CD4-positive, alpha-beta T cell (primary cell): ENCODE results near the gene PRPF40A. TPM values are rescaled to one million over a fixed set of nuclear protein-coding genes. Genes with fewer than 3 reads are reported as not detected.

Experiments used
- ATAC-seq: fragments of 200-7000 bp; cut with Tn5 transposase; one replicate; pipeline ENCODE4 v1.10.0; 2022; ENCODE audit warnings: mild to moderate bottlenecking; ENCODE audit not compliant: poor library complexity
- CTCF ChIA-PET: fragments of 350-600 bp; sonication (Branson Sonifier 250); formaldehyde crosslinking; loops from one replicate; lab custom pipeline; 2021; ENCODE audit warnings: antibody characterized with exemption, inconsistent platforms; lab: Charles Lee
- POLR2A ChIA-PET: fragments of 350-600 bp; sonication (Branson Sonifier 250); formaldehyde crosslinking; loops from one replicate; lab custom pipeline; 2021; ENCODE audit warnings: antibody characterized with exemption, inconsistent platforms; lab: Charles Lee
- DNase-seq, 14 experiments: peaks; one replicate each; pipeline ENCODE4 v3.0.0-alpha.2; 2013 to 2020; ENCODE audit warnings: mixed read lengths in 2 of 14
- H3K27ac ChIP-seq, 2 donors: one replicate each; pipeline versions ENCODE4 v1.5.1 to v1.7.0; 2013; ENCODE audit warnings: low read length in 2 of 2, low read depth in 1 of 2, mild to moderate bottlenecking in 1 of 2
- H3K27me3 ChIP-seq, 2 experiments: 1 replicate in 1 of 2; 2 replicates in 1 of 2; pipeline versions ENCODE4 v1.6.1 to v1.7.0; 2013; ENCODE audit warnings: low read length in 2 of 2, control low read depth in 1 of 2, mild to moderate bottlenecking in 1 of 2, moderate library complexity in 1 of 2; ENCODE audit not compliant: insufficient read depth in 2 of 2, control insufficient read depth in 1 of 2
- H3K36me3 ChIP-seq: one replicate; pipeline ENCODE4 v1.6.1; 2013; ENCODE audit warnings: low read length, control low read depth; ENCODE audit not compliant: insufficient read depth
- H3K4me1 ChIP-seq: one replicate; pipeline ENCODE4 v1.6.1; 2013; ENCODE audit warnings: low read length, control low read depth; ENCODE audit not compliant: insufficient read depth
- H3K4me3 ChIP-seq: one replicate; pipeline ENCODE4 v1.5.1; 2013; ENCODE audit warnings: mild to moderate bottlenecking, low read length, moderate library complexity
- H3K9me3 ChIP-seq, 2 experiments: 1 replicate in 1 of 2; 2 replicates in 1 of 2; pipeline versions ENCODE4 v1.6.1 to v1.7.0; 2013; ENCODE audit warnings: low read length in 2 of 2, mild to moderate bottlenecking in 2 of 2, control low read depth in 1 of 2, moderate library complexity in 1 of 2; ENCODE audit not compliant: control insufficient read depth in 1 of 2, insufficient read depth in 1 of 2
- H3K27ac Mint-ChIP-seq: one replicate; pipeline ENCODE4 v1.8.0; 2020; ENCODE audit warnings: mixed read lengths
- H3K27me3 Mint-ChIP-seq: one replicate; pipeline ENCODE4 v1.8.0; 2021; ENCODE audit warnings: mixed read lengths
- H3K36me3 Mint-ChIP-seq: one replicate; pipeline ENCODE4 v1.8.0; 2021; ENCODE audit warnings: low read depth, mixed read lengths
- H3K4me1 Mint-ChIP-seq: one replicate; pipeline ENCODE4 v1.8.0; 2021; ENCODE audit warnings: low read depth, mixed read lengths
- H3K4me3 Mint-ChIP-seq: one replicate; pipeline ENCODE4 v1.8.0; 2020; ENCODE audit warnings: mild to moderate bottlenecking, mixed read lengths
- H3K9me3 Mint-ChIP-seq: one replicate; pipeline ENCODE4 v1.8.0; 2020; ENCODE audit warnings: mixed read lengths
- CTCF ChIP-seq: fragments of 200-600 bp; IDR thresholded peaks from one replicate; pipeline ENCODE4 v1.8.0; 2022; ENCODE audit warnings: antibody characterized with exemption, mild to moderate bottlenecking
- intact Hi-C, 2 experiments: fragments of 100-400 bp; cut with DNase I in 1 of 2; cut with micrococcal nuclease in 1 of 2; formaldehyde crosslinking; loops; one replicate each; pipeline versions ENCODE4 v1.15.1 to v1.9.0; 2023 to 2025; cut with DNase I, micrococcal nuclease
- total RNA-seq, 174 experiments: library from RNA in 2 of 174; stranded (reverse) in 2 of 174; gene quantifications; one replicate each; pipeline ENCODE4 v1.2.3 and lab custom pipeline; 2021 to 2026

The PRPF40A gene
- total RNA-seq, 2 experiments from 2014 or later, result 146 to 148 TPM

- Histone ChIP-seq H3K4me3 (no peak overlapping the region), H3K9me3 (no peaks in the 10 kb centered on the region), H3K27me3 (no peaks in the 10 kb centered on the region), H3K4me1 (no peaks in the 10 kb centered on the region), H3K27ac (no peak overlapping the region), H3K36me3 (no peaks in the 10 kb centered on the region)
- H3K4me1 Mint-ChIP-seq, result no peaks in the 10 kb centered on the region
- no peak overlapping the region for H3K27ac Mint-ChIP-seq
- TF ChIP-seq CTCF, result no peak
- H3K36me3 Mint-ChIP-seq, result no peaks in the 10 kb centered on the region
- no peak overlapping the region for H3K4me3 Mint-ChIP-seq
- intact Hi-C loops, result no loop called here
- POLR2A ChIA-PET, result interaction anchor here (0.7 kb wide), 1 partner anchor 466 kb away, joined by 4 read pairs; no protein-coding TSS in a partner anchor
- H3K9me3 Mint-ChIP-seq, result no peaks in the 10 kb centered on the region
- CTCF ChIA-PET, result no interaction called here
- DNase-seq (no peak), ATAC-seq (no peak)
- H3K27me3 Mint-ChIP-seq, result no peaks in the 10 kb centered on the region
Measured at GRCh38 chr2:152606081-152606480, 111.2 kb downstream of the PRPF40A start.

- Histone ChIP-seq H3K4me3 (no peak overlapping the region), H3K4me1 (no peaks in the 10 kb centered on the region), H3K27ac (no peak overlapping the region), H3K27me3 (no peaks in the 10 kb centered on the region), H3K9me3 (no peaks in the 10 kb centered on the region), H3K36me3 (no peaks in the 10 kb centered on the region)
- Mint-ChIP-seq H3K9me3 (no peaks in the 10 kb centered on the region), H3K27me3 (no peaks in the 10 kb centered on the region), H3K4me1 (no peaks in the 10 kb centered on the region), H3K36me3 (no peaks in the 10 kb centered on the region), H3K4me3 (no peak overlapping the region), H3K27ac (no peak overlapping the region)
- no peak for DNase-seq
- ATAC-seq, result no peak
- ChIA-PET POLR2A (no interaction called here), CTCF (no interaction called here)
- TF ChIP-seq CTCF, result no peak
- intact Hi-C loops, result no loop called here
Measured at GRCh38 chr2:152603166-152603565, 114.1 kb downstream of the PRPF40A start.

GRCh38 chr2:152602750-152603149 is 114.5 kb downstream of the PRPF40A start:
- H3K4me1 Mint-ChIP-seq, result no peaks in the 10 kb centered on the region
- Histone ChIP-seq H3K27me3 (no peaks in the 10 kb centered on the region), H3K4me1 (no peaks in the 10 kb centered on the region), H3K4me3 (no peak overlapping the region), H3K36me3 (no peaks in the 10 kb centered on the region), H3K27ac (no peak overlapping the region), H3K9me3 (no peaks in the 10 kb centered on the region)
- no peak for DNase-seq
- TF ChIP-seq CTCF, result no peak
- H3K4me3 Mint-ChIP-seq, result no peak overlapping the region
- H3K27ac Mint-ChIP-seq, result no peak overlapping the region
- H3K36me3 Mint-ChIP-seq, result no peaks in the 10 kb centered on the region
- CTCF ChIA-PET, result no interaction called here
- POLR2A ChIA-PET, result no interaction called here
- no peaks in the 10 kb centered on the region for H3K27me3 Mint-ChIP-seq
- intact Hi-C loops, result no loop called here
- no peaks in the 10 kb centered on the region for H3K9me3 Mint-ChIP-seq
- ATAC-seq, result no peak

Other genes starting within 250 kb of the PRPF40A start
- gene ARL6IP6, start 1.2 kb upstream of the PRPF40A start, total RNA-seq, result 1 to 10 TPM; 6.3 to 6.7 TPM